Lung (tissue), 12 donors: ENCODE data around the gene PTPN5. TPM values are rescaled to one million over a fixed set of nuclear protein-coding genes. Genes with fewer than 3 reads are reported as not detected.
A peak's percentile ranks its signal among the peaks of the same experiment; 100 is the strongest.

Source experiments
- ATAC-seq: fragments of 200-7000 bp; cut with Tn5 transposase; one replicate; pipeline ENCODE4 v1.9.1; 2020; ENCODE audit warnings: moderate number of reproducible peaks; ENCODE audit not compliant: insufficient read depth, low FRiP score
- DNase-seq, 3 donors: peaks; one replicate each; pipeline ENCODE4 v3.0.0-alpha.2; 2013 to 2017
- H3K27ac ChIP-seq, 2 donors: one replicate each; pipeline ENCODE4 v1.5.1; 2013; ENCODE audit warnings: mild to moderate bottlenecking in 2 of 2, moderate library complexity in 2 of 2, control low read depth in 1 of 2, inconsistent platforms in 1 of 2, low read depth in 1 of 2, low read length in 1 of 2
- H3K27me3 ChIP-seq, 3 donors: one replicate each; pipeline ENCODE4 v1.5.1; 2013; ENCODE audit warnings: low read length in 2 of 3; ENCODE audit not compliant: control insufficient read depth in 3 of 3, insufficient read depth in 3 of 3
- H3K36me3 ChIP-seq, 4 donors: one replicate each; pipeline ENCODE4 v1.5.1; 2013; ENCODE audit warnings: low read length in 4 of 4, mild to moderate bottlenecking in 1 of 4, moderate library complexity in 1 of 4; ENCODE audit not compliant: control insufficient read depth in 4 of 4, insufficient read depth in 4 of 4
- H3K4me1 ChIP-seq, 5 donors: one replicate each; pipeline ENCODE4 v1.5.1; 2013; ENCODE audit warnings: low read length in 5 of 5, mild to moderate bottlenecking in 2 of 5, moderate library complexity in 1 of 5; ENCODE audit not compliant: control insufficient read depth in 5 of 5, insufficient read depth in 5 of 5
- H3K4me3 ChIP-seq: one replicate; pipeline ENCODE4 v1.5.1; 2013; ENCODE audit warnings: mild to moderate bottlenecking, control low read depth, moderate library complexity
- H3K9ac ChIP-seq, 2 donors: one replicate each; pipeline ENCODE4 v1.5.1; 2013; ENCODE audit warnings: low read length in 2 of 2, control low read depth in 1 of 2; ENCODE audit not compliant: insufficient read depth in 1 of 2
- H3K9me3 ChIP-seq, 4 donors: one replicate each; pipeline ENCODE4 v1.5.1; 2013; ENCODE audit warnings: low read length in 3 of 4, mild to moderate bottlenecking in 1 of 4, moderate library complexity in 1 of 4; ENCODE audit not compliant: control insufficient read depth in 4 of 4, insufficient read depth in 3 of 4
- CTCF ChIP-seq: IDR thresholded peaks from 2 replicates; pipeline ENCODE4 v1.5.1; 2012; ENCODE audit warnings: mild to moderate bottlenecking; ENCODE audit errors: control extremely low read depth, extremely low read depth
- WGBS, 2 donors: extraction: QIAGEN DNeasy Blood & Tissue Kit; methylation state at CpG; one replicate each; pipeline ENCODE4 v1.1.7; 2013; 5-methylcytosine and 5-hydroxymethylcytosine counted together
- polyA plus RNA-seq, 2 donors: library from polyadenylated mRNA; stranded (reverse); fragments of 200-250 nt; gene quantifications; one replicate each; pipeline ENCODE4 v1.2.1, GENCODE V29; 2013
- total RNA-seq, 2 donors: library from RNA; depleted of rRNA in 1 of 2; stranded (reverse); fragments of >200 nt in 1 of 2; gene quantifications; one replicate each; pipeline ENCODE4 v1.2.1, GENCODE V29; 2014 to 2021
- donor health status: control.
- donor health status: control.
- donor health status: Bipolar disorder and iron deficiency.
- donor health status: healthy.
- donor health status: DM: yes; HTN: yes; CAD: no.

PTPN5 gene
- total and polyA plus RNA-seq, 4 donors = 0.02 to 0.15 TPM; not detected in 2

- Histone ChIP-seq H3K4me1 (peaks cover 0 to 19% (median 0%) of the 10 kb centered on the region in 5 donors), H3K36me3 (no peaks in the 10 kb centered on the region), H3K9me3 (no peaks in the 10 kb centered on the region), H3K9ac (peak overlapping the region; percentile 21 to 81), H3K27ac (peak overlapping the region in 1 of 2 donors; percentile 37), H3K4me3 (peak overlapping the region; percentile 44), H3K27me3 (no peaks in the 10 kb centered on the region)
- TF ChIP-seq CTCF = peak; percentile 46
- 1 to 2% methylated on average over 36 of the region's 36 CpGs for WGBS, 2 donors
- ATAC-seq (peak; percentile 59), DNase-seq (peak; percentile 65 to 78 (median 67))
Observed at GRCh38 chr11:18721561-18722292, 69.9 kb downstream of the PTPN5 start.

GRCh38 chr11:18720808-18721560 lies 70.6 kb downstream of the PTPN5 start:
- Histone ChIP-seq H3K27ac (peak overlapping the region in 1 of 2 donors; percentile 37), H3K27me3 (no peaks in the 10 kb centered on the region), H3K4me1 (peaks cover 0 to 19% (median 0%) of the 10 kb centered on the region in 5 donors), H3K9me3 (no peaks in the 10 kb centered on the region), H3K9ac (peak overlapping the region in 1 of 2 donors; percentile 81), H3K36me3 (no peaks in the 10 kb centered on the region), H3K4me3 (peak overlapping the region; percentile 44)
- ATAC-seq = peak; percentile 89
- 6 to 7% methylated on average over 39 to 41 of the region's 41 CpGs for WGBS, 2 donors
- peak; percentile 93 to 95 (median 93) for DNase-seq
- TF ChIP-seq CTCF = no peak

GRCh38 chr11:18720091-18720807 lies 71.3 kb downstream of the PTPN5 start:
- DNase-seq = peak in 2 of 3 donors; percentile 22 to 54
- H3K27ac ChIP-seq = no peak overlapping the region
- H3K9ac ChIP-seq = peak overlapping the region in 1 of 2 donors; percentile 29
- H3K4me3 ChIP-seq = no peak overlapping the region
- ATAC-seq = no peak
- H3K36me3 ChIP-seq = no peaks in the 10 kb centered on the region
- 89 to 93% methylated on average over 5 of the region's 5 CpGs for WGBS, 2 donors
- H3K27me3 ChIP-seq = no peaks in the 10 kb centered on the region
- peaks cover 0 to 19% (median 0%) of the 10 kb centered on the region in 5 donors for H3K4me1 ChIP-seq
- no peak for TF ChIP-seq CTCF
- H3K9me3 ChIP-seq = no peaks in the 10 kb centered on the region
